Panc1 (cell line): ENCODE data around the gene IFNL3. TPM values are rescaled to one million over a fixed set of nuclear protein-coding genes. Genes with fewer than 3 reads are reported as not detected.

Source experiments
- ATAC-seq: fragments of 200-7000 bp; cut with Tn5 transposase; 2 replicates; pipeline ENCODE4 v1.9.1; 2020; ENCODE audit warnings: mild to moderate bottlenecking, moderate library complexity
- BruUV-seq: library from RNA; stranded (reverse); fragments of 400-500 nt; replicated peaks from 2 replicates; lab custom pipeline; 2021; lab: Mats Ljungman, UMichigan
- CTCF ChIA-PET: fragments of 300-600 bp; sonication (Branson Sonifier 250); formaldehyde crosslinking; loops from one replicate; lab custom pipeline; 2022; ENCODE audit warnings: antibody characterized with exemption; lab: Charles Lee
- POLR2A ChIA-PET: fragments of 300-600 bp; sonication (Branson Sonifier 250); formaldehyde crosslinking; loops from one replicate; lab custom pipeline; 2022; ENCODE audit warnings: antibody characterized with exemption; lab: Charles Lee
- DNase-seq: peaks from one replicate; pipeline ENCODE4 v3.0.0-alpha.2; 2010; ENCODE audit warnings: low read depth, low spot score
- H3K27ac ChIP-seq: 2 replicates; pipeline ENCODE4 v1.5.1; 2011; ENCODE audit warnings: mild to moderate bottlenecking, low read length, inconsistent platforms
- H3K27me3 ChIP-seq: fragments of 200-500 bp; sonication (Bioruptor generic); 2 replicates; pipeline ENCODE4 v1.6.0; 2014; ENCODE audit warnings: low read length, inconsistent platforms; ENCODE audit not compliant: control insufficient read depth, insufficient read depth
- H3K36me3 ChIP-seq: fragments of 200-500 bp; sonication (Bioruptor generic); 2 replicates; pipeline ENCODE4 v1.5.1; 2014; ENCODE audit warnings: inconsistent platforms, mild to moderate bottlenecking, low read length, moderate library complexity; ENCODE audit not compliant: control insufficient read depth, insufficient read depth
- H3K4me1 ChIP-seq: 2 replicates; pipeline ENCODE4 v1.5.1; 2011; ENCODE audit warnings: inconsistent platforms, mild to moderate bottlenecking, low read length, moderate library complexity; ENCODE audit not compliant: control insufficient read depth, insufficient read depth
- H3K4me3 ChIP-seq, 2 experiments: 2 replicates each; pipeline ENCODE4 v1.5.1; 2011 to 2012; ENCODE audit warnings: low read depth in 2 of 2, low read length in 2 of 2, mild to moderate bottlenecking in 2 of 2, inconsistent platforms in 1 of 2, moderate library complexity in 1 of 2
- H3K9me3 ChIP-seq: fragments of 200-500 bp; sonication (Bioruptor generic); 2 replicates; pipeline ENCODE4 v1.5.1; 2014; ENCODE audit warnings: low read depth, mild to moderate bottlenecking, inconsistent platforms, low read length, moderate library complexity; ENCODE audit not compliant: control insufficient read depth, insufficient read depth
- CTCF ChIP-seq: fragments of 450-650 bp; IDR thresholded peaks from 2 replicates; pipeline ENCODE4 v1.5.1; 2017; ENCODE audit warnings: mild to moderate bottlenecking
- POLR2AphosphoS5 ChIP-seq: IDR thresholded peaks from 2 replicates; pipeline ENCODE4 v1.6.1; 2012; ENCODE audit warnings: mild to moderate bottlenecking, low read depth, low read length, moderate library complexity
- REST ChIP-seq, 2 experiments: IDR thresholded peaks; 2 replicates each; pipeline ENCODE4 v1.6.1; 2011 to 2012; ENCODE audit warnings: low read depth in 2 of 2, control low read depth in 1 of 2, low read length in 1 of 2, mild to moderate bottlenecking in 1 of 2, moderate library complexity in 1 of 2; ENCODE audit not compliant: insufficient read depth in 1 of 2
- SIN3A ChIP-seq: IDR thresholded peaks from 2 replicates; pipeline ENCODE4 v1.6.1; 2012; ENCODE audit warnings: low read depth, mild to moderate bottlenecking, low read length, moderate library complexity, borderline replicate concordance; ENCODE audit not compliant: insufficient read depth
- TCF7L2 ChIP-seq: IDR thresholded peaks from 2 replicates; pipeline ENCODE4 v1.6.1; 2011; ENCODE audit warnings: mild to moderate bottlenecking, low read depth, low read length, inconsistent platforms
- in situ Hi-C: cut with HindIII; loops from 2 replicates; pipeline ENCODE4 v1.10.0; 2016; ENCODE audit warnings: low sequenced_read_pairs, low pct_unique_long_range_greater_than_20kb
- intact Hi-C: fragments of 100-400 bp; cut with micrococcal nuclease; formaldehyde crosslinking; loops from one replicate; pipeline ENCODE4 v1.10.0; 2022; ENCODE audit not compliant: unreplicated experiment
- total RNA-seq: library from RNA; stranded (reverse); gene quantifications from one replicate; pipeline ENCODE4 v1.2.1, GENCODE V29; 2021; ENCODE audit not compliant: unreplicated experiment

The IFNL3 gene
- total RNA-seq, 1 experiment from 2014 or later = not detected

- no peak overlapping the region for H3K27ac ChIP-seq
- H3K9me3 ChIP-seq = no peaks in the 10 kb centered on the region
- ChIA-PET CTCF (interaction anchor here (0.6 to 1.1 kb wide), 7 partner anchors 41 to 525 kb away, joined by 3 to 7 read pairs (median 3); partner anchors contain the start of gene RPS16), POLR2A (interaction anchor here (0.5 to 0.9 kb wide), 5 partner anchors 25 to 884 kb away, joined by 3 to 10 read pairs (median 3); partner anchors contain the start of gene SAMD4B)
- DNase-seq (no peak), ATAC-seq (no peak)
- intact Hi-C loops (no loop called here), in situ Hi-C loops (no loop called here)
- no peak for TF ChIP-seq REST (IDR thresholded peaks at IDR 0.05; ENCODE audit: insufficient read depth in 1 of 2, low read depth in 2 of 2, low read length in 1 of 2)
- no peak for TF ChIP-seq POLR2AphosphoS5
- TF ChIP-seq CTCF = no peak
- TF ChIP-seq TCF7L2 = no peak
- no peak for TF ChIP-seq SIN3A
- H3K36me3 ChIP-seq = no peaks in the 10 kb centered on the region
- no peak overlapping the region for H3K4me3 ChIP-seq
- no peaks in the 10 kb centered on the region for H3K4me1 ChIP-seq
- no TSS peak for BruUV-seq
- H3K27me3 ChIP-seq = peaks cover 9% of the 10 kb centered on the region
Measured at GRCh38 chr19:39261704-39262103, 16.9 kb upstream of the IFNL3 start.

- H3K4me1 ChIP-seq = no peaks in the 10 kb centered on the region
- ChIA-PET POLR2A (interaction anchor here (0.9 kb wide), 1 partner anchor 53 kb away, joined by 3 read pairs; no protein-coding TSS in a partner anchor), CTCF (no interaction called here)
- intact Hi-C loops (no loop called here), in situ Hi-C loops (no loop called here)
- no peak overlapping the region for H3K27ac ChIP-seq
- no peaks in the 10 kb centered on the region for H3K36me3 ChIP-seq
- BruUV-seq = no TSS peak
- peaks cover 4% of the 10 kb centered on the region; the same call in 1 of the 2 replicates for H3K27me3 ChIP-seq
- DNase-seq = no peak
- TF ChIP-seq REST (IDR thresholded peaks at IDR 0.05; ENCODE audit: insufficient read depth in 1 of 2, low read depth in 2 of 2, low read length in 1 of 2) (no peak), TCF7L2 (no peak), POLR2AphosphoS5 (no peak), CTCF (no peak), SIN3A (no peak)
- H3K9me3 ChIP-seq = no peaks in the 10 kb centered on the region
- no peak overlapping the region for H3K4me3 ChIP-seq
- no peak for ATAC-seq
Measured at GRCh38 chr19:39257227-39257626, 12.4 kb upstream of the IFNL3 start.
